Sigmoid colon (tissue), 7 donors: ENCODE data around the gene MAPK8IP3. TPM values are rescaled to one million over a fixed set of nuclear protein-coding genes. Genes with fewer than 3 reads are reported as not detected.

Source experiments
- DNase-seq: peaks from one replicate; pipeline ENCODE4 v3.0.0-alpha.2; 2019
- H3K27ac ChIP-seq, 4 donors: fragments of 200-600 bp; sonication (generic); one replicate each; pipeline ENCODE4 v1.5.1; 2016 to 2019; ENCODE audit warnings: mild to moderate bottlenecking in 1 of 4
- H3K27me3 ChIP-seq, 3 donors: fragments of 200-600 bp; sonication (generic); one replicate each; pipeline ENCODE4 v1.5.1; 2019; ENCODE audit warnings: mild to moderate bottlenecking in 1 of 3
- H3K36me3 ChIP-seq, 4 donors: fragments of 200-600 bp; sonication (generic); one replicate each; pipeline ENCODE4 v1.5.1; 2016 to 2019
- H3K4me1 ChIP-seq, 4 donors: fragments of 200-600 bp; sonication (generic); one replicate each; pipeline ENCODE4 v1.5.1; 2017 to 2019
- H3K4me3 ChIP-seq, 4 donors: fragments of 200-600 bp; sonication (generic); one replicate each; pipeline ENCODE4 v1.5.1; 2017 to 2019; ENCODE audit warnings: mild to moderate bottlenecking in 2 of 4, moderate library complexity in 1 of 4
- H3K9me3 ChIP-seq, 4 donors: fragments of 200-600 bp in 3 of 4; sonication (generic) in 3 of 4; one replicate each; pipeline versions ENCODE4 v1.5.1 to v1.6.1; 2013 to 2019
- EP300 ChIP-seq, 4 donors: sonication (generic); formaldehyde crosslinking; IDR thresholded peaks; one replicate each; pipeline ENCODE4 v1.6.1; 2017; ENCODE audit warnings: antibody characterized with exemption in 4 of 4
- POLR2A ChIP-seq, 2 donors: fragments of 450-650 bp; IDR thresholded peaks; one replicate each; pipeline ENCODE4 v1.6.1; 2016; ENCODE audit warnings: antibody characterized with exemption in 2 of 2, mild to moderate bottlenecking in 2 of 2, moderate library complexity in 2 of 2
- POLR2AphosphoS5 ChIP-seq, 4 donors: sonication (generic); formaldehyde crosslinking; IDR thresholded peaks; one replicate each; pipeline ENCODE4 v1.6.1; 2017; ENCODE audit warnings: antibody characterized with exemption in 4 of 4
- WGBS, 2 donors: extraction: QIAGEN DNeasy Blood & Tissue Kit; methylation state at CpG; one replicate each; pipeline ENCODE4 v1.1.7; 2013; 5-methylcytosine and 5-hydroxymethylcytosine counted together
- intact Hi-C: fragments of 100-400 bp; cut with DNase I; formaldehyde crosslinking; loops from one replicate; pipeline ENCODE4 v1.15.1; 2023
- polyA plus RNA-seq, 3 donors: library from polyadenylated mRNA; stranded (reverse); fragments of 200-250 nt; gene quantifications; one replicate each; pipeline ENCODE4 v1.2.3, GENCODE V29; 2013
- total RNA-seq, 4 donors: library from RNA; depleted of rRNA; stranded (reverse); fragments of >200 nt; gene quantifications; one replicate each; pipeline ENCODE4 v1.1.0, GENCODE V29; 2016
- TF ChIP-seq, protein P1 (sequence below), 4 experiments: fragments of 450-650 bp in 3 of 4; fragments of 200-600 bp in 1 of 4; IDR thresholded peaks; one replicate each; pipeline ENCODE4 v1.5.1; 2016 to 2019; ENCODE audit warnings: antibody characterized with exemption in 4 of 4, mild to moderate bottlenecking in 3 of 4, moderate library complexity in 2 of 4
- donor health status: healthy with polysubstance abuse.
- donor health status: Bipolar disorder and iron deficiency.
- donor health status: healthy.

MAPK8IP3 gene
- total and polyA plus RNA-seq, 7 donors = 3.6 to 80.9 (median 22.4) TPM

DNA sequence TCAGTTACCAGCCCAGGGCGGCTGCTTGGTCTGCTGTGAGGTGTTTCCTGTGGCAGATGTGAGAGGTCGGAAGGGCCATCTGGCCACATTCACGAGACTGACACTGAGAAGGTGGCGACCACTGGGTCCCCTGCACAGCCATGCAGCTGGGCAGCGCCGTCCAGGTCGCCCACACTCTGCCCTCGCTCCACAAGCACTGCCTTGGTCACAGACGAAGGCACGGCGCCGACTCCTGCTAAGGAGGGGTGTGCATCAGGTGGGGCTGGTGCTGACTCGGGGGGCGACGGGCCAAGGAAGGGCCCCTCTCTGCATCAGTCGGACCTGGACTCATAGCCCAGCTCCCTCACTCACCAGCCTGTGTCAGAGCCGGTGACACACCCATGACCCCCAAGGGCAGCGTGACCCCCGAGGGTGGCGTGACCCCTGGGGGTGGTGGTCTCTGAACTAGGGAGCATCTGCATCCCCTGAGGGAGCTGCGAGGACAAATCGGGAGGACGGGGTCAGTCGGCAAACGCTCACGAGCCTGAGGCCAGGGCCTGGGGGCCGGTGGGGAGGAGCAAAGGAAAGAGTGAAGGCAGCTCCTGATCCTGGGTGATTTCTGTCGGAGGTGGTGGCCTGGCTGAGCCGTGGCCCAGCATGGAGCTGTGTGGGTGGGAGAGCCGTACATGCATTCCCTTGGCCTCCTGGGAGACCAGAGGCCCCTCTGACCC lies 34.9 kb downstream of the MAPK8IP3 start:
- DNase-seq = no peak
- Histone ChIP-seq H3K36me3 (peaks cover 14 to 46% (median 18%) of the 10 kb centered on the region in 4 donors), H3K4me3 (no peak overlapping the region), H3K27me3 (no peaks in the 10 kb centered on the region), H3K9me3 (no peaks in the 10 kb centered on the region), H3K27ac (no peak overlapping the region), H3K4me1 (no peaks in the 10 kb centered on the region)
- WGBS, 2 donors = 94 to 96% methylated on average over 30 of the region's 30 CpGs
- intact Hi-C loops = no loop called here
- TF ChIP-seq POLR2A (IDR thresholded peaks at IDR 0.05) = no peak
- no peak for TF ChIP-seq EP300 (IDR thresholded peaks at IDR 0.05)
- TF ChIP-seq, protein P1, sequence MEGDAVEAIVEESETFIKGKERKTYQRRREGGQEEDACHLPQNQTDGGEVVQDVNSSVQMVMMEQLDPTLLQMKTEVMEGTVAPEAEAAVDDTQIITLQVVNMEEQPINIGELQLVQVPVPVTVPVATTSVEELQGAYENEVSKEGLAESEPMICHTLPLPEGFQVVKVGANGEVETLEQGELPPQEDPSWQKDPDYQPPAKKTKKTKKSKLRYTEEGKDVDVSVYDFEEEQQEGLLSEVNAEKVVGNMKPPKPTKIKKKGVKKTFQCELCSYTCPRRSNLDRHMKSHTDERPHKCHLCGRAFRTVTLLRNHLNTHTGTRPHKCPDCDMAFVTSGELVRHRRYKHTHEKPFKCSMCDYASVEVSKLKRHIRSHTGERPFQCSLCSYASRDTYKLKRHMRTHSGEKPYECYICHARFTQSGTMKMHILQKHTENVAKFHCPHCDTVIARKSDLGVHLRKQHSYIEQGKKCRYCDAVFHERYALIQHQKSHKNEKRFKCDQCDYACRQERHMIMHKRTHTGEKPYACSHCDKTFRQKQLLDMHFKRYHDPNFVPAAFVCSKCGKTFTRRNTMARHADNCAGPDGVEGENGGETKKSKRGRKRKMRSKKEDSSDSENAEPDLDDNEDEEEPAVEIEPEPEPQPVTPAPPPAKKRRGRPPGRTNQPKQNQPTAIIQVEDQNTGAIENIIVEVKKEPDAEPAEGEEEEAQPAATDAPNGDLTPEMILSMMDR (IDR thresholded peaks at IDR 0.05) = no peak
- no peak for TF ChIP-seq POLR2AphosphoS5 (IDR thresholded peaks at IDR 0.05)

DNA sequence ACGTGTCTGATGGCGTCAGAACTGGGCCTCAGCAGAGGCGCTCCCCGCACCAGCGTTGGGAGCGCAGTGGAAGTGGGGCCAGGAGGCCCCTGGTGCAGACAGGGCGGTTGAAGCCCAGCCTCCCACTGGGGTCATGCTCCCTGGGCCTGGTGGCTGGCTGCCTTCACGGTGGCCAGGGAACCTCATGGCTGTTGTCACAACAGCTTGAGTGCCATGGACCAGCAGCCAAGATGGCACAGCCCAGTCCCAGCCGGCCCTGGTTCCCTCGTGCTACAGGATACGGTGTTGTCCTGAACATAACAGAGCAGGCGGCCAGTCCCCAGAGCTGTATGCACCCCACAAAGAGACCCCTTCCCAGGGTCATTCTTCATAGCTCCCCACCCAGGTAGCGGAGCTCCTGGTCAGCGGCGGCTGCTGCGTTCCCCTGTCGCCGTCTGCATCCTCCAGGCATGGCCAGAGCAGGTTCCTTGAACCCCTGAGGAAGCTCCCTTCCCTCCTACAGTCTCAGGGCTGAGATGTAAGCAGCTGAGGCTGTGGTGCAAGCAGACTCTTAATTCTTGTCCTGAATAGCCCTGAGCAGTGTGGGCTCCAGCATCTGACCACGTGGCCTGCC lies 35.7 kb downstream of the MAPK8IP3 start:
- no peak for DNase-seq
- no peak for TF ChIP-seq EP300 (IDR thresholded peaks at IDR 0.05)
- no peak for TF ChIP-seq POLR2AphosphoS5 (IDR thresholded peaks at IDR 0.05)
- TF ChIP-seq, protein P1 (IDR thresholded peaks at IDR 0.05) = no peak
- no peak for TF ChIP-seq POLR2A (IDR thresholded peaks at IDR 0.05)
- Histone ChIP-seq H3K9me3 (no peaks in the 10 kb centered on the region), H3K36me3 (peaks cover 14 to 53% (median 19%) of the 10 kb centered on the region in 4 donors), H3K27ac (no peak overlapping the region), H3K4me3 (no peak overlapping the region), H3K27me3 (no peaks in the 10 kb centered on the region), H3K4me1 (no peaks in the 10 kb centered on the region)
- intact Hi-C loops = no loop called here
- WGBS, 2 donors = 95 to 96% methylated on average over 19 of the region's 19 CpGs

DNA sequence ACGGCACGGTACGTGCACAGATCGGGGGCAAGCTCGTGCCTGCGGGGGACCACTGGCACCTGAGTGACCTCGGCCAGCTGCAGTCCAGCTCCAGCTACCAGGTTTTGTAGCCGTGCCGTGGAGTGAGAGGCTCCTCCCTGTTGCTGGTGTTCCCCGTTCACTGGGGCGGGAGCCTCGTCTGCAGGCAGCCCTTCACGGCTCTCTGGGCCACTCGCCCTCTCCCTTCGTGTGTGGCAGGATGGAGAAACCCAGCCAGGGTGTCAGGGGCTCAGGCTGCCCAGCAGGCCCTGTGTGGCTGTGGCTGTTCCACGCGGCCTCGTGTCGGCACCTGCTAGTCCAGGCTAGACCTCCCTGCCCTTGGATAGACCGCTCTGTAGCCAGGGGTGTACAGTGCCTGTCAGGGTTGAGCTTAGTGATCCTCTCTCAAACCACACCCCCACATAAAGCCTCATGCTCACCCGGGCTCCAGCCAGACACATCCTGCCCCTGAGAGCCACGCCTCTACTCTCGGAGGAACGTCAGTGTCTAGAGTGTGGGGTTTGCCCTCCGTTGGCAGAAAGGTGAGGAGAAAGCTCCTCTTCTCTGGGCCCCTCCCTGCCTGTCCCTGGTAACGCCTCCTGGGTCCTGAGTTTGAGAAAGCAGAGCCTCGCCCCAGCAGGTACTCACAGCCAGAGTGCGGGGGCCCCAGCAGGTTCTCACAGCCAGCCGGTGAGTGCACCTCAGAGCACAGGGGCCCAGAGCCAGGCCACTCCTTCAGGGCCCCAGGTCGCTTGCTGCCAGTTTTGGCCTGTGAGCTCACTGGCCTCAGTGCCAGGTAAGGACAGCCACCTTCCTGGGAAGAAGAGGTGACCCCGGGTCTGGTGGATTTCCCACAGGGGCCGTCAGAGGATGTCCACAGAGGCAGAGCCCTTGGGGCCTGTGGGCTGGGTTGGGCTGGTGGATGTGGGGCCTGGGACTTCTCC lies 37.7 kb downstream of the MAPK8IP3 start:
- DNase-seq = no peak
- H3K27me3 ChIP-seq = no peaks in the 10 kb centered on the region
- no peak overlapping the region for H3K4me3 ChIP-seq
- TF ChIP-seq POLR2AphosphoS5 (IDR thresholded peaks at IDR 0.05) (no peak), POLR2A (IDR thresholded peaks at IDR 0.05) (no peak), EP300 (IDR thresholded peaks at IDR 0.05) (no peak)
- TF ChIP-seq, protein P1 (IDR thresholded peaks at IDR 0.05) = no peak
- intact Hi-C loops = no loop called here
- no peaks in the 10 kb centered on the region for H3K4me1 ChIP-seq
- H3K36me3 ChIP-seq = peaks cover 29 to 73% (median 37%) of the 10 kb centered on the region in 4 donors
- H3K9me3 ChIP-seq = no peaks in the 10 kb centered on the region
- WGBS, 2 donors = 91 to 92% methylated on average over 32 of the region's 32 CpGs
- no peak overlapping the region for H3K27ac ChIP-seq

DNA sequence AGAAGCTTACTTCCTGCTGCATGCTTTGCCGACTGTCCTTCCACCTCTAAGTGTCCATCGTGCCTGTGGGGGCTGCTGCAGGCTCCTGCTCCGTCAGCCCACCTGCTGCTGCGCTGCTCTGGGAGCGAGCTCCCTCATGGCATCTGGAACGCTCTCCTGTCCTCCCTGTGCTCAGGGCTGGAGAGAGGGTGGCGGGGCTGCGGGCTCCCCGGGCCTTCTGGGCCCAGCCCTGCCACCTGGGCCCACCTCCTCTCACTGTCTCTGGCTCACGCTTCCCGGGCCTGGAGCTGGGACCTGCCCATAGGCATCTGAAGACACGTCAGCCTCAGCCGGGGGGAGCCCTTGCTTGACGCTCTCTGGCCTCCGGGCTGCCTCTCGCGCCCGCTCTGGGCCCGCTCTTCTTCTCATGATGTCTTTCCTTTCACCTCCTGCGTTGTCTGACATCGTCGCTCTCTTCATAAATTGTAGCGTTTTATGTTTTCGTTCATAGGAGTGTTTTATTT lies 38.4 kb downstream of the MAPK8IP3 start:
- DNase-seq = no peak
- Histone ChIP-seq H3K27ac (no peak overlapping the region), H3K4me3 (no peak overlapping the region), H3K4me1 (no peaks in the 10 kb centered on the region), H3K27me3 (no peaks in the 10 kb centered on the region), H3K9me3 (no peaks in the 10 kb centered on the region), H3K36me3 (peaks cover 34 to 81% (median 44%) of the 10 kb centered on the region in 4 donors)
- intact Hi-C loops = no loop called here
- WGBS, 2 donors = 93 to 95% methylated on average over 24 of the region's 24 CpGs
- TF ChIP-seq POLR2AphosphoS5 (IDR thresholded peaks at IDR 0.05) = no peak
- TF ChIP-seq, protein P1 (IDR thresholded peaks at IDR 0.05) = no peak
- no peak for TF ChIP-seq EP300 (IDR thresholded peaks at IDR 0.05)
- no peak for TF ChIP-seq POLR2A (IDR thresholded peaks at IDR 0.05)
